Measurements from ENCODE around the gene GNAT3.

The GNAT3 gene

GRCh38 chr7:80432166-80432565, 79.7 kb downstream of the GNAT3 start:
- no peak for TF ChIP-seq CTCF (conservative IDR thresholded peaks at IDR 0.05; ENCODE audit: low read depth)
- CTCF ChIA-PET, result no interaction called here
- no peak for DNase-seq (ENCODE audit: low spot score)
- H3K27ac ChIP-seq, result no peak overlapping the region
- POLR2A ChIA-PET (ENCODE audit: low non-redundant PET), result no interaction called here

DNA sequence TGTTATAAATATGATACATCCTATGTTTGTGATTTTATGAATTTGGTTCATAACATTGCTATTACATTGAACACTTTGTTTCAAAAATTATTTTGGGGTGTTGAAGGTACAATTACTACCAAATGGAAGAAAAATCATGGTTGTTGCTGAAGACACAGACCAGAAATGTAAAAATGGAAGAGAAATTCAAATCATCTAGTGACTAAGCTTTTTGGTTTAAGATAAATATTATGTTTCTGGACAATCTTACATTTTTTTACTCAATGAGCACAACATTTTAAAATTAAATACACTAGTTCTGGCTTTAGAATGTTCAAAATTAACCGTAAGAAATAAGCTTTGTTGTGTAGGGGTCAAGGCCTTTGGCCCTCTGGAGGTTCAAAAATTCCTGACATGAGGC, 82.7 kb downstream of the GNAT3 start:
- ChIA-PET CTCF (interaction anchor here (0.6 to 1.8 kb wide), 7 partner anchors 14 to 1041 kb away, joined by 3 to 8 read pairs (median 4); no protein-coding TSS in a partner anchor), POLR2A (ENCODE audit: low non-redundant PET) (no interaction called here)
- no peak for DNase-seq (ENCODE audit: low spot score)
- TF ChIP-seq CTCF (conservative IDR thresholded peaks at IDR 0.05; ENCODE audit: low read depth), result no peak
- H3K27ac ChIP-seq, result no peak overlapping the region

DNA sequence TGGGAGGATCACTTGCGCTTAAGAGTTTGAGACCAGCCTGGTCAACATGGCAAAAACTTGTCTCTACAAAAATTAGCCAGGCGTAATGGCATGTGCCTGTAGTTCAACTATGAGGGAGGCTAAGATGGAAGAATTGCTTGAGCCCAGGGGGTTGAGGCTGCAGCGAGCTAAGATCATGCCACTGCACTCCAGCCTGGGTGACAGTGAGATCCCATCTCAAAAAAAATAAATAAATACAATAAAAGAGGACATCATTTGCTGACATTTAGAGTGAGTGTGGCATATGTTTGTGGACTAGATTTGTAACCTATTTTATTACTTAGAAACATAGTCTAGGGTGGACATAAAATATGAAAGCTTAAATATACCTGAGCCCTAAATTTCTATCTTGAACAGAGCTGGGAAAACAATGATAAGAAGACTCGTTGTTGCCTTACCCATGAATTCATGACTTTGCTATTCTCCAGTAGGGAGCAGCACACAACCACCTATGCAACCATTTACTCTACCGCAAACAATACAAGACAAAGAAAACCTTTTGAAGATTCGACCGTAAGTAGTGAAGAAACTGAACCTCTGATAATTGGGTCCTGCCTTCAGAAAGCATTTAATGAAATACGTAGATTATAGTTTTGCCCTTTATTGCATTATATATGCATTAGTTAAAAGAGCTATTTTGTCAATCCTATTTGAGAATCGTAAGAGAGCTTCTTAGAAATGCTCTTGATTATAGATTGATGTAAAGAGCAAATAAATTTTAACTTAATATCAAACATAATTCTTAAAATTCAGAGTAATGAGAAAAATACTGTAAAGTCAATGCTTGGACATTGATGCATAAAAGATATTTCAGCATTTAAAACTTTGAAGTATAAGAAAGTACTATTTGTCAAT, 83.5 kb downstream of the GNAT3 start:
- no peak overlapping the region for H3K27ac ChIP-seq
- TF ChIP-seq CTCF (conservative IDR thresholded peaks at IDR 0.05; ENCODE audit: low read depth), result peak; percentile 77
- ChIA-PET CTCF (interaction anchor here (0.5 to 1.8 kb wide), 15 partner anchors 14 to 1042 kb away, joined by 3 to 8 read pairs (median 4); no protein-coding TSS in a partner anchor), POLR2A (ENCODE audit: low non-redundant PET) (no interaction called here)
- peak; percentile 43 for DNase-seq (ENCODE audit: low spot score)

- POLR2A ChIA-PET (ENCODE audit: low non-redundant PET), result no interaction called here
- H3K27ac ChIP-seq, result no peak overlapping the region
- no peak for DNase-seq (ENCODE audit: low spot score)
- CTCF ChIA-PET, result interaction anchor here (0.5 kb wide), 1 partner anchor 295 kb away, joined by 3 read pairs; no protein-coding TSS in a partner anchor
- no peak for TF ChIP-seq CTCF (conservative IDR thresholded peaks at IDR 0.05; ENCODE audit: low read depth)
These were observed 84.6 kb downstream of the GNAT3 start for GRCh38 chr7:80427218-80427617.

- DNase-seq (ENCODE audit: low spot score), result no peak
- POLR2A ChIA-PET (ENCODE audit: low non-redundant PET), result no interaction called here
- CTCF ChIA-PET, result no interaction called here
- no peak for TF ChIP-seq CTCF (conservative IDR thresholded peaks at IDR 0.05; ENCODE audit: low read depth)
- H3K27ac ChIP-seq, result no peak overlapping the region
These were observed 91.0 kb downstream of the GNAT3 start for GRCh38 chr7:80420876-80421275.

DNA sequence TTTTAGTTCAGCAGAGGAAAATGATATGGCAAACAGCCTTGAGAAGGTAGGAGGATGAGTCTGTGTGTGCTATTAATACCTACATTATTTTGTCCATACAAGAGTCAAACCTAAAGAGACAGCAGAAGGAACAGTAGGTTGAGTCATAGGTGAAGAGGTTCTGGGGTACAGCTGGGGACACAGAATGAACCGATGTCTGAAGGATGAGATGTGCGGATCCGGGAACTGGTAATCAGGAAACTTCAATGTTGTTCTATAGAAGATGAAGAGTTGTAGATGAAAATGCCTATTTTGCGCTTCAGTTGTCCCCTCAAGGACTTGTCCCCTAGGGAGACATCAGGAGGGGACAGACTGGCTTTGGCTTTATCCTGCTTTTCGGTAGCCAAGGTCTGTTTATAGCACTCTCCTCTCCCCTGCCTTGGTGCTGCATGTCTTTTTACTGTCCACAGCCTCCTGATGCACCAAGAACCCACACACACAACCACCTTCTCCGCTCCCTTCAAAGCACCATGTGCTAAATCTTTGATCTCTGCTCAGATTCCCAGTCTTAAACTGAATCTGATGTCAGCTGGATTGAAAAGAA, 94.6 kb downstream of the GNAT3 start:
- H3K27ac ChIP-seq, result no peak overlapping the region
- no peak for TF ChIP-seq CTCF (conservative IDR thresholded peaks at IDR 0.05; ENCODE audit: low read depth)
- POLR2A ChIA-PET (ENCODE audit: low non-redundant PET), result no interaction called here
- DNase-seq (ENCODE audit: low spot score), result no peak
- CTCF ChIA-PET, result interaction anchor here (0.7 kb wide), 1 partner anchor 189 kb away, joined by 3 read pairs; no protein-coding TSS in a partner anchor
